Measurements from ENCODE around the gene RBCK1.

DNA sequence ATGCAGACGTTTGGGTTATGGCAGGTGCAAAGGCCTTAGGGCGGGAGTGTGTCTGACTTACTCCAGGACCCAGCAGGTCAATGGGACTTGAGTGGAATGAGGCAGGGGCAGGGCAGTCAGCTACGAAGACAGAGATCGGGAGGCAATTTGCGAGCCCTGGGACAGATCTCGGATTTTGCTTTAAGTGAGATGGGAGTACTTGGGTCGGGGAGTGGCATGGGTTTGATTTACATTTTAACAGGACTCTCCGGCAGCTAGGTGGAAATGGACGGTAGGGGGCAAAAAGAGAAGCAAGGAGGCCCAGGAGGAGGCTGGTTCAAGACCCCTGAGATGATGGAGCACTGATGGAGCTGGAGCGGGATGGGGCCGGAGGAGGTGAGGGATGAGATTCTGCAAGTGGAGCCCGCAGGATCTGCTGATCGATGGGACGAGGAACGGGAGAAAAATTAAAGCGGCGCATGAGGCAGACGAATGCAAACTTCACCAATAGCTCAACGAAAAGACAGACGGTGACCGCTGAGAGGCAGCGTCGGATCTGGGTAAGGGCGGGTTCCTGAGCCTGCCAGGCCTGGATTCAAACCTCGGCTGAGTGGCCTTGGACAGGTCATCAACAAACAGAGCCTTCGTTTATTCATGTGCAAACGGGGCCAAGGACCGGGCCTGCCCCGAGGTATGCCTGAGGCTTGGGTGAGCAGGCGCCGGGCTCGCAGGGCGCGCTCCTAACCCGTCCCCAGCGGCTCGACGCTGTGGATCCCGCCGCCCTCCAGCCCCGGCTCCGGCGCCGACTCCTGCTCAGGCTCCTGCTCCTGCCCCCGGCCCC lies 756 bp upstream of the RBCK1 start:
- peak in 1 of 3 donors; percentile 51 for TF ChIP-seq POLR2AphosphoS5 (IDR thresholded peaks at IDR 0.05)
- TF ChIP-seq, protein P1, sequence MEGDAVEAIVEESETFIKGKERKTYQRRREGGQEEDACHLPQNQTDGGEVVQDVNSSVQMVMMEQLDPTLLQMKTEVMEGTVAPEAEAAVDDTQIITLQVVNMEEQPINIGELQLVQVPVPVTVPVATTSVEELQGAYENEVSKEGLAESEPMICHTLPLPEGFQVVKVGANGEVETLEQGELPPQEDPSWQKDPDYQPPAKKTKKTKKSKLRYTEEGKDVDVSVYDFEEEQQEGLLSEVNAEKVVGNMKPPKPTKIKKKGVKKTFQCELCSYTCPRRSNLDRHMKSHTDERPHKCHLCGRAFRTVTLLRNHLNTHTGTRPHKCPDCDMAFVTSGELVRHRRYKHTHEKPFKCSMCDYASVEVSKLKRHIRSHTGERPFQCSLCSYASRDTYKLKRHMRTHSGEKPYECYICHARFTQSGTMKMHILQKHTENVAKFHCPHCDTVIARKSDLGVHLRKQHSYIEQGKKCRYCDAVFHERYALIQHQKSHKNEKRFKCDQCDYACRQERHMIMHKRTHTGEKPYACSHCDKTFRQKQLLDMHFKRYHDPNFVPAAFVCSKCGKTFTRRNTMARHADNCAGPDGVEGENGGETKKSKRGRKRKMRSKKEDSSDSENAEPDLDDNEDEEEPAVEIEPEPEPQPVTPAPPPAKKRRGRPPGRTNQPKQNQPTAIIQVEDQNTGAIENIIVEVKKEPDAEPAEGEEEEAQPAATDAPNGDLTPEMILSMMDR (IDR thresholded peaks at IDR 0.05): no peak

All from stomach (tissue), 4 donors.